WI38 (cell line): ENCODE measurements around the gene VPS50.
A peak's percentile ranks its signal among the peaks of the same experiment; 100 is the strongest.

Experiments used
- H3K4me3 ChIP-seq: 2 replicates; pipeline ENCODE4 v1.5.1; 2011; ENCODE audit warnings: low read depth, mild to moderate bottlenecking, control low read depth, low read length
- CTCF ChIP-seq: IDR thresholded peaks from 2 replicates; pipeline ENCODE4 v1.5.1; 2012; ENCODE audit warnings: low read depth, mild to moderate bottlenecking, control low read depth, low read length

VPS50 gene, protein sequence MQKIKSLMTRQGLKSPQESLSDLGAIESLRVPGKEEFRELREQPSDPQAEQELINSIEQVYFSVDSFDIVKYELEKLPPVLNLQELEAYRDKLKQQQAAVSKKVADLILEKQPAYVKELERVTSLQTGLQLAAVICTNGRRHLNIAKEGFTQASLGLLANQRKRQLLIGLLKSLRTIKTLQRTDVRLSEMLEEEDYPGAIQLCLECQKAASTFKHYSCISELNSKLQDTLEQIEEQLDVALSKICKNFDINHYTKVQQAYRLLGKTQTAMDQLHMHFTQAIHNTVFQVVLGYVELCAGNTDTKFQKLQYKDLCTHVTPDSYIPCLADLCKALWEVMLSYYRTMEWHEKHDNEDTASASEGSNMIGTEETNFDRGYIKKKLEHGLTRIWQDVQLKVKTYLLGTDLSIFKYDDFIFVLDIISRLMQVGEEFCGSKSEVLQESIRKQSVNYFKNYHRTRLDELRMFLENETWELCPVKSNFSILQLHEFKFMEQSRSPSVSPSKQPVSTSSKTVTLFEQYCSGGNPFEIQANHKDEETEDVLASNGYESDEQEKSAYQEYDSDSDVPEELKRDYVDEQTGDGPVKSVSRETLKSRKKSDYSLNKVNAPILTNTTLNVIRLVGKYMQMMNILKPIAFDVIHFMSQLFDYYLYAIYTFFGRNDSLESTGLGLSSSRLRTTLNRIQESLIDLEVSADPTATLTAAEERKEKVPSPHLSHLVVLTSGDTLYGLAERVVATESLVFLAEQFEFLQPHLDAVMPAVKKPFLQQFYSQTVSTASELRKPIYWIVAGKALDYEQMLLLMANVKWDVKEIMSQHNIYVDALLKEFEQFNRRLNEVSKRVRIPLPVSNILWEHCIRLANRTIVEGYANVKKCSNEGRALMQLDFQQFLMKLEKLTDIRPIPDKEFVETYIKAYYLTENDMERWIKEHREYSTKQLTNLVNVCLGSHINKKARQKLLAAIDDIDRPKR

DNA sequence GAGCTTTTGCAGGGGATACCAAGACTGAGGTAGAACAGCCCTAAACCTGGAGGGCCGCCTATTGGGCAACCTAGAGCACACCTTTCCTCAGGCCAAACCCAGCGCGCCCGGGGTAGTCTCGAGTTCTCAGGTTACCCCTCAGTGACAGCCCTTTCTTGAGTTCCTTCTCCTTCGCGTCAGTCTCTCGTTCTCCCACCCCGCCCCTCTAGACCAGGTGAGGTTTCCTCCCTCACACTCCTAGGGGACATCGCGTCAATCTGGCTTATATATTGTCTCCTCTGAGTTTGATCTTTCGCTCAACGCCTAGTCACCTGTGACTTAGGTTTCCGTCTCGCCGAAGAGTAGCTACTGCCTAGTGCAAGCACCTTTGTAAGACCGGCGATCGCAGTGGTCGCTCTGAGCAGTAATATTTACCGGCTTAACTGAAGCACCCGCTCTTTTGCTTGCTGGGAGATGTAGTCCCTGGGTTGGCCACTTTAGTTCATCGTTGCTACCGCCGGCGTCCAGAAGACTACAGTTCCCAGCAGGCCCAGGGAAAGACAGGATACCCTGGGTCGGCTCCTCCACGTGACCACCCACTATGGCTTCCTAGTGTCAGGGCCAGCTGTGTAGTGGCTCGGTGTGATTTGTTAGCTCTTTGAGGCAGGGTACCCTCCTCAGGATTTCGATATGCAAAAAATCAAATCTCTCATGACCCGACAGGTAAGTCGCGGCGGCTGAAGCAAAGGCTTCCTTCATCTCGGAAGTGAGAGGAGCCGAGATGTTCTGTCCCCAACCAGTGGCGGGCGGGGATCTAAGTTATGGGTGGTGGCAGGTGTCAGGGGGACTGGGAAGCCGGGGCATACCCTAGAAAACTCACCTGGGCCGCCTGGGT is at the start of gene VPS50:
VPS50 (plus strand) TSS at position 568 of the 874 bp plus-strand sequence; CDS start at position 670, 102 bp downstream.
- H3K4me3 ChIP-seq = peak within 1 kb of the TSS; percentile 82
- no peak for TF ChIP-seq CTCF

DNA sequence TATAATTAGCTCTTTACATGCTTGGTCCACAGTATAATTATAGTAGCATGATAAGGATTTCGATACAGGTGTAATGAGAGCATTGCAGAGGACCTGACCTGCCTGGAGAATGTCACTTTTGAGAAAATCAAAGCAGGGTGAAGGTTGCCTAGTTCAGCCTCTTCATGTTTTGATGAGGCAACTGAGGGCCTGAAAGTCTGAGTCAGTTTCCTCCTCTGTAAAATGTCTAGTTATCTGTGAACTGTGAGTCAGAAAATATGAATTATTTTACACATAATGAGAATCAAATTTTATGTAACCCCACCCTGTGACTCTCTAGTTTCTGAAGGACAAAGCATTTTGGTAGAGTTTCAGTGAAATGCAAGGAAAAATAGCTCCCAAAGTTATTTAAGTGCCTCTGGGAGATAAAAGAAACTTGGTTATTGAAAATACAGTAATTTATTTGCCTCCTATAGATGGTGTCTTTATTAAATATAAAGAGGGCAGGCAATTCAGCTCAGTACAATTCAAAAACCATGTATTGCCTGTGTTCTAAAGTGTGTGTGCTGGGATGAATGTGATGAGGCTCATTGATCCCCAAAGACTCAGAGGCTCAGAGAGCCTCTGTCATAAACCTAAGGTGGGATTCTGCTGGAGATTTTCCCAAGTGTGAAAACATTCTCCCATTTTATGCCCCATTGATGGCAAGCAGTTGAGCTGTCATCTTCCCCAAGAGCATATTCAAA is 46.7 kb upstream of the VPS50 start:
- H3K4me3 ChIP-seq = no peak overlapping the region
- TF ChIP-seq CTCF = no peak

- no peak overlapping the region for H3K4me3 ChIP-seq
- no peak for TF ChIP-seq CTCF
These were observed 43.1 kb upstream of the VPS50 start for GRCh38 chr7:93188870-93189634.

DNA sequence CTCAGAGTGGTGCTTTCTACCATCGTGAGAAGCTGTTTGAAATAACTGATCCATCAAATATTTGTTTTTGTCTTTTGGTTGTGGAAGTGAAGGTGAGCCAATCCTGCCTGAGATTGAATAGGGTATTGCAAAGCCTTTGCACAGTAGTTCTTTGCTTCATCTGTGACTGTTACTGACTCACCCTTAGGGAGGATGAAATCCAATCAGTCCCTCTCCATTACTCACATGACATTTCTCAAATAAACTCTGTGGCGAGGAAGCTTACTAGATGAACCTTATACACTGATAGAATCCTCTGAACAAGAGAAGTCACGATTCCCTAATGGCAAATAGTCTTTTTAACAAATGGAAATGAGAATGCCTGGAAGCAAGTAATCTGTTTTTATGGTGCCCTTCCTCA is 37.8 kb upstream of the VPS50 start:
- no peak overlapping the region for H3K4me3 ChIP-seq
- TF ChIP-seq CTCF = no peak

DNA sequence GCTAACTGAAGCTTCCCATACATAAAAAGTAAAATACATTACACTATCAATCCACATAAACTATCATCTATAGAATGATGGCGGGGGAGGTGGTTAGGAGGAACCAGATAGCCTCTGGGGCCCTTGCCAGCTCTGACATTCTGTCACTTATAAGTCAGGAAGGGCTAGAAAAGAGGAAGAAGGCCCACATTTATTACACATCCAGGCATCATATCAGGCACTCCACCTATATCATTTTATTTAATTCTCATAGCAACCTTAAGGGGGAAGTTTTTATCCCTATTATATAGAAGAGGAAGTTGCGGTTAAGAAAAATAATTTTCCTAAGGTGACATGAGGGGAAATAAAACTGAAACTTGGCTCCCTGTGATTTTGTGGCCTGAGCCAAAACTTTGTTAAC is 35.8 kb upstream of the VPS50 start:
- no peak for TF ChIP-seq CTCF
- no peak overlapping the region for H3K4me3 ChIP-seq

DNA sequence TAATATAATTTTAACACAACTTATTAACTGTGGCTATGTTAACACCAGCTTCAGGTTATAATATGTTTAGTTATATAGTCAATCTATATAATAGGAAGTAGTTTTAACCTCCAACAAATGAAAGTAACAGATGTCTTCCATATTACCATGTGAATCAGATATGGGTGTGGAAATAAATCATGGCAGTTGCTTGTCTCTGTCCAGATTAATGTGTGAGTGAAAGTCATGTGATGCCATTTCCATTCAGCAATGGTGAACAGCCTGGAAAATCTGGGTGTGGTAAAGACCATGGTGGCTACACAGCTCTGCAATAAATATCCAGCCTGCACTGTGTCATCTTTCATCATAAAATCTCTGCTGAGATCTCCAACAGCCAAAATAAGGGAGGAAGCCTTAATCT is 33.7 kb upstream of the VPS50 start:
- H3K4me3 ChIP-seq = no peak overlapping the region
- TF ChIP-seq CTCF = no peak
